Measurements from ENCODE around the gene MRGPRX4. TPM values are rescaled to one million over a fixed set of nuclear protein-coding genes. Genes with fewer than 3 reads are reported as not detected.
A peak's percentile ranks its signal among the peaks of the same experiment; 100 is the strongest.

MRGPRX4 gene
- total RNA-seq, 4 donors from 2014 or later, result not detected

DNA sequence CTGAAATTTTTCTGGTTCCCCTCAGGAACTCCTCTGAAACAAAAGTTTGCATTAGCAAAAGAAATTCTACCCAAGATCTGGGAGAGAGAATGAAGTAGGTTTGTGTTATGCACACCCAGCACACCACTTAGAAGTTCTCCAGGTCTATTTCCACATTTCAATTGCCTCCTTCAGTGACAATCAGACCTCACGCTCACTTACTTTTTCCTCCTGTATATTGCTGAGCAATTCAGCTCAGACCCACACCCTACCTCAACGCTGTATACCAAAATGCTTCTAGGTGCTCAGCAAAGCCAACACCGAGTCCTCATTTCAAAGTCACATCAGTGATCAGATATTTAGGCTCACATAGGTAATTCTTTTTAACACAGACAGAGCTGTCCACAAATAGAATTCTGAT, 21.1 kb upstream of the MRGPRX4 start:
- Histone ChIP-seq H3K36me3 (no peaks in the 10 kb centered on the region), H3K4me1 (no peaks in the 10 kb centered on the region), H3K4me3 (no peak overlapping the region), H3K27ac (no peak overlapping the region), H3K27me3 (no peaks in the 10 kb centered on the region), H3K9me3 (no peaks in the 10 kb centered on the region)
- in situ Hi-C loops (cut with MboI; ENCODE audit: low pct_ligation_motif_present in 1 of 4, low pct_unique_long_range_greater_than_20kb in 1 of 4, low sequenced_read_pairs in 3 of 4) (no loop called here), intact Hi-C loops (cut with DNase I; ENCODE audit: low total_unique reads) (no loop called here)
- 69 to 77% methylated on average over 3 of the region's 3 CpGs for WGBS, 2 donors (ENCODE audit: low coverage in 1 of 2)
- no peak for TF ChIP-seq POLR2AphosphoS5 (IDR thresholded peaks at IDR 0.05)
- no peak for TF ChIP-seq POLR2A (IDR thresholded peaks at IDR 0.05)
- TF ChIP-seq EP300 (IDR thresholded peaks at IDR 0.05; ENCODE audit: low read depth), result no peak
- no peak for DNase-seq

DNA sequence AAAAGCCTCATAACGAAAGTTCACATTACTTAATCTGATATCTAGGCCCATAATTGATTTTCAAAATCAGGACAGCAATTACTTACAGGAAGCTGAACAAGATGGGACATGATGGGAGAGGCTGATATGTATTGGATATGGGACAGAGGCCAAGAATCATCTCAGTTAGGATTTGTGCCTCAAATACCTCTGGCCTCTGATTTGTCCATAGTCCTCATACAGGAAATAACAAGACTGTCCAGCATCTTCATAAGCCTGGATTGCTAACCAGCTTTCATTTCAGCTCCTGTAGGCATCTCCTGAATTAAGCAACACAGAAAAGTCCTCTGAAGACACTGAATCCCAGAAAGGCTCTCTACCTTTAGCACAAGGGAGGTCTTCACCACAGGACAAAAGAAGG, 4.3 kb upstream of the MRGPRX4 start:
- no peak for TF ChIP-seq POLR2AphosphoS5 (IDR thresholded peaks at IDR 0.05)
- TF ChIP-seq, protein P1, sequence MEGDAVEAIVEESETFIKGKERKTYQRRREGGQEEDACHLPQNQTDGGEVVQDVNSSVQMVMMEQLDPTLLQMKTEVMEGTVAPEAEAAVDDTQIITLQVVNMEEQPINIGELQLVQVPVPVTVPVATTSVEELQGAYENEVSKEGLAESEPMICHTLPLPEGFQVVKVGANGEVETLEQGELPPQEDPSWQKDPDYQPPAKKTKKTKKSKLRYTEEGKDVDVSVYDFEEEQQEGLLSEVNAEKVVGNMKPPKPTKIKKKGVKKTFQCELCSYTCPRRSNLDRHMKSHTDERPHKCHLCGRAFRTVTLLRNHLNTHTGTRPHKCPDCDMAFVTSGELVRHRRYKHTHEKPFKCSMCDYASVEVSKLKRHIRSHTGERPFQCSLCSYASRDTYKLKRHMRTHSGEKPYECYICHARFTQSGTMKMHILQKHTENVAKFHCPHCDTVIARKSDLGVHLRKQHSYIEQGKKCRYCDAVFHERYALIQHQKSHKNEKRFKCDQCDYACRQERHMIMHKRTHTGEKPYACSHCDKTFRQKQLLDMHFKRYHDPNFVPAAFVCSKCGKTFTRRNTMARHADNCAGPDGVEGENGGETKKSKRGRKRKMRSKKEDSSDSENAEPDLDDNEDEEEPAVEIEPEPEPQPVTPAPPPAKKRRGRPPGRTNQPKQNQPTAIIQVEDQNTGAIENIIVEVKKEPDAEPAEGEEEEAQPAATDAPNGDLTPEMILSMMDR (IDR thresholded peaks at IDR 0.05), result no peak
- no peak for TF ChIP-seq POLR2A (IDR thresholded peaks at IDR 0.05)
- TF ChIP-seq EP300 (IDR thresholded peaks at IDR 0.05; ENCODE audit: low read depth), result no peak
- H3K4me3 ChIP-seq, result no peak overlapping the region
- H3K9me3 ChIP-seq, result no peaks in the 10 kb centered on the region
- no peak overlapping the region for H3K27ac ChIP-seq
- no peaks in the 10 kb centered on the region for H3K27me3 ChIP-seq
- intact Hi-C loops (cut with DNase I; ENCODE audit: low total_unique reads) (no loop called here), in situ Hi-C loops (cut with MboI; ENCODE audit: low pct_ligation_motif_present in 1 of 4, low pct_unique_long_range_greater_than_20kb in 1 of 4, low sequenced_read_pairs in 3 of 4) (no loop called here)
- H3K36me3 ChIP-seq, result no peaks in the 10 kb centered on the region
- no peak for DNase-seq
- H3K4me1 ChIP-seq, result no peaks in the 10 kb centered on the region
- 65 to 70% methylated on average over 1 of the region's 1 CpG for WGBS, 2 donors (ENCODE audit: low coverage in 1 of 2)

DNA sequence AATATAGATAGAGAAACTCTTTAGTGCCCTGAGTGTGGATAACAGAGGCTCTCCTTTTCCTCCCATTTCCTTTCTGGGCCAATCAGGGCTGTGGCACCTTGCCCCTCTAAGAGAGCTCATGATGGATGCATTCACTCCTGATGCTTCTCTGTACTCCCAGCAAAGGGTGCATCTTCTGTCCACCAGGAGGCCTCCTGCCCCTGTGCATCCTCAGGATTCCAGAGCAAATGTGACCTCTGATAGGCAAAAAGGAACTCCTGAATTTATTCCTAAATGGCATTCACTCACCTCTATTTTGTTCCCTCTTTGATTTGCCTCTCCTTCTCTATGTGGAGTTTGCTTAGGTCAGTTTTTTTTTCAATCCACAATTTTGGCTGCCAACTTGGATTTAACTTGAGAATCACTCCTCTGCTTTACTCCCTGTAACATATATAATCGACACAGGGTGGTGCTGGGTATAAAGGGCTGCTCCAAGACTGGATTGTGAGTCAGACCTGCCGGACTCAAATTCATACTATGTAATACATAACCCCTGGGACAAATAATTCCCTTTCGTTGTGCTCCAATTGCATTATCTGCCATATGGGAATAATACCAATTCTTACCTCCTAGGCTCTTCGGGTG, 1.1 kb upstream of the MRGPRX4 start:
- WGBS, 2 donors (ENCODE audit: low coverage in 1 of 2), result 56 to 62% methylated on average over 4 of the region's 4 CpGs
- in situ Hi-C loops (cut with MboI; ENCODE audit: low pct_ligation_motif_present in 1 of 4, low pct_unique_long_range_greater_than_20kb in 1 of 4, low sequenced_read_pairs in 3 of 4), result no loop called here
- Histone ChIP-seq H3K27me3 (no peaks in the 10 kb centered on the region), H3K4me3 (no peak overlapping the region), H3K4me1 (no peaks in the 10 kb centered on the region), H3K9me3 (no peaks in the 10 kb centered on the region), H3K36me3 (no peaks in the 10 kb centered on the region), H3K27ac (no peak overlapping the region)
- DNase-seq, result no peak
- intact Hi-C loops (cut with DNase I; ENCODE audit: low total_unique reads), result no loop called here
- no peak for TF ChIP-seq POLR2AphosphoS5 (IDR thresholded peaks at IDR 0.05)
- no peak for TF ChIP-seq POLR2A (IDR thresholded peaks at IDR 0.05)
- TF ChIP-seq, protein P1 (IDR thresholded peaks at IDR 0.05), result peak in 4 of 5 experiments; percentile 16 to 39 (median 26)
- no peak for TF ChIP-seq EP300 (IDR thresholded peaks at IDR 0.05; ENCODE audit: low read depth)

DNA sequence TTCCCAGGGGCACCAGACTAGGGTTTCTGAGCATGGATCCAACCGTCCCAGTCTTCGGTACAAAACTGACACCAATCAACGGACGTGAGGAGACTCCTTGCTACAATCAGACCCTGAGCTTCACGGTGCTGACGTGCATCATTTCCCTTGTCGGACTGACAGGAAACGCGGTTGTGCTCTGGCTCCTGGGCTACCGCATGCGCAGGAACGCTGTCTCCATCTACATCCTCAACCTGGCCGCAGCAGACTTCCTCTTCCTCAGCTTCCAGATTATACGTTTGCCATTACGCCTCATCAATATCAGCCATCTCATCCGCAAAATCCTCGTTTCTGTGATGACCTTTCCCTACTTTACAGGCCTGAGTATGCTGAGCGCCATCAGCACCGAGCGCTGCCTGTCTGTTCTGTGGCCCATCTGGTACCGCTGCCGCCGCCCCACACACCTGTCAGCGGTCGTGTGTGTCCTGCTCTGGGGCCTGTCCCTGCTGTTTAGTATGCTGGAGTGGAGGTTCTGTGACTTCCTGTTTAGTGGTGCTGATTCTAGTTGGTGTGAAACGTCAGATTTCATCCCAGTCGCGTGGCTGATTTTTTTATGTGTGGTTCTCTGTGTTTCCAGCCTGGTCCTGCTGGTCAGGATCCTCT, 709 bp downstream of the MRGPRX4 start:
- TF ChIP-seq POLR2A (IDR thresholded peaks at IDR 0.05), result no peak
- no peak for TF ChIP-seq EP300 (IDR thresholded peaks at IDR 0.05; ENCODE audit: low read depth)
- TF ChIP-seq, protein P1 (IDR thresholded peaks at IDR 0.05), result no peak
- no peak for TF ChIP-seq POLR2AphosphoS5 (IDR thresholded peaks at IDR 0.05)
- Histone ChIP-seq H3K4me3 (no peak overlapping the region), H3K4me1 (no peaks in the 10 kb centered on the region), H3K36me3 (no peaks in the 10 kb centered on the region), H3K27ac (no peak overlapping the region), H3K9me3 (no peaks in the 10 kb centered on the region), H3K27me3 (no peaks in the 10 kb centered on the region)
- no peak for DNase-seq
- intact Hi-C loops (cut with DNase I; ENCODE audit: low total_unique reads), result no loop called here
- in situ Hi-C loops (cut with MboI; ENCODE audit: low pct_ligation_motif_present in 1 of 4, low pct_unique_long_range_greater_than_20kb in 1 of 4, low sequenced_read_pairs in 3 of 4), result no loop called here
- WGBS, 2 donors (ENCODE audit: low coverage in 1 of 2), result 80% methylated on average over 28 of the region's 28 CpGs; no CpG with 5 or more reads in 1 of the 2 donors
